ENCODE results near the gene SEC24B. TPM values are rescaled to one million over a fixed set of nuclear protein-coding genes. Genes with fewer than 3 reads are reported as not detected.

The SEC24B gene
- total RNA-seq, 1 donor from 2014 or later, result 9.2 TPM

GRCh38 chr4:109465069-109465468 lies 31.5 kb downstream of the SEC24B start:
- Histone ChIP-seq H3K36me3 (ENCODE audit: control insufficient read depth, insufficient read depth, low read length) (peaks cover 6% of the 10 kb centered on the region), H3K4me3 (ENCODE audit: low read depth, low read length) (no peak overlapping the region), H3K27me3 (ENCODE audit: control insufficient read depth, insufficient read depth, low read length) (no peaks in the 10 kb centered on the region)
- no peak for TF ChIP-seq CTCF (IDR thresholded peaks at IDR 0.05; ENCODE audit: insufficient read depth, low read length, severe bottlenecking)
- no peak for FAIRE-seq
- no peak for DNase-seq (ENCODE audit: low read depth)

GRCh38 chr4:109469915-109470314 lies 36.3 kb downstream of the SEC24B start:
- no peak for TF ChIP-seq CTCF (IDR thresholded peaks at IDR 0.05; ENCODE audit: insufficient read depth, low read length, severe bottlenecking)
- no peaks in the 10 kb centered on the region for H3K27me3 ChIP-seq (ENCODE audit: control insufficient read depth, insufficient read depth, low read length)
- H3K36me3 ChIP-seq (ENCODE audit: control insufficient read depth, insufficient read depth, low read length), result peaks cover 2% of the 10 kb centered on the region
- FAIRE-seq, result no peak
- DNase-seq (ENCODE audit: low read depth), result no peak
- H3K4me3 ChIP-seq (ENCODE audit: low read depth, low read length), result no peak overlapping the region

- no peak for FAIRE-seq
- DNase-seq (ENCODE audit: low read depth), result peak; percentile 81
- Histone ChIP-seq H3K36me3 (ENCODE audit: control insufficient read depth, insufficient read depth, low read length) (peaks cover 2% of the 10 kb centered on the region), H3K4me3 (ENCODE audit: low read depth, low read length) (no peak overlapping the region), H3K27me3 (ENCODE audit: control insufficient read depth, insufficient read depth, low read length) (no peaks in the 10 kb centered on the region)
- no peak for TF ChIP-seq CTCF (IDR thresholded peaks at IDR 0.05; ENCODE audit: insufficient read depth, low read length, severe bottlenecking)
Observed at GRCh38 chr4:109472343-109472761, 38.7 kb downstream of the SEC24B start.

GRCh38 chr4:109473824-109474223 lies 40.2 kb downstream of the SEC24B start:
- TF ChIP-seq CTCF (IDR thresholded peaks at IDR 0.05; ENCODE audit: insufficient read depth, low read length, severe bottlenecking), result no peak
- no peak for FAIRE-seq
- no peak for DNase-seq (ENCODE audit: low read depth)
- Histone ChIP-seq H3K4me3 (ENCODE audit: low read depth, low read length) (no peak overlapping the region), H3K36me3 (ENCODE audit: control insufficient read depth, insufficient read depth, low read length) (peaks cover 2% of the 10 kb centered on the region), H3K27me3 (ENCODE audit: control insufficient read depth, insufficient read depth, low read length) (no peaks in the 10 kb centered on the region)

GRCh38 chr4:109486007-109486406 lies 52.4 kb downstream of the SEC24B start:
- Histone ChIP-seq H3K4me3 (ENCODE audit: low read depth, low read length) (no peak overlapping the region), H3K36me3 (ENCODE audit: control insufficient read depth, insufficient read depth, low read length) (no peaks in the 10 kb centered on the region), H3K27me3 (ENCODE audit: control insufficient read depth, insufficient read depth, low read length) (no peaks in the 10 kb centered on the region)
- no peak for TF ChIP-seq CTCF (IDR thresholded peaks at IDR 0.05; ENCODE audit: insufficient read depth, low read length, severe bottlenecking)
- no peak for FAIRE-seq
- no peak for DNase-seq (ENCODE audit: low read depth)

GRCh38 chr4:109494563-109494962 lies 60.9 kb downstream of the SEC24B start:
- Histone ChIP-seq H3K36me3 (ENCODE audit: control insufficient read depth, insufficient read depth, low read length) (peaks cover 4% of the 10 kb centered on the region), H3K4me3 (ENCODE audit: low read depth, low read length) (no peak overlapping the region), H3K27me3 (ENCODE audit: control insufficient read depth, insufficient read depth, low read length) (no peaks in the 10 kb centered on the region)
- TF ChIP-seq CTCF (IDR thresholded peaks at IDR 0.05; ENCODE audit: insufficient read depth, low read length, severe bottlenecking), result no peak
- DNase-seq (ENCODE audit: low read depth), result no peak
- no peak for FAIRE-seq
